Activated naive CD4-positive, alpha-beta T cell treated with anti-CD3 and anti-CD28 coated beads for 36 hours (primary cell): ENCODE measurements around the gene AGPAT1. TPM values are rescaled to one million over a fixed set of nuclear protein-coding genes. Genes with fewer than 3 reads are reported as not detected.
A peak's percentile ranks its signal among the peaks of the same experiment; 100 is the strongest.

ENCODE experiments used
- CTCF ChIA-PET: fragments of 350-600 bp; sonication (Branson Sonifier 250); formaldehyde crosslinking; loops from one replicate; lab custom pipeline; 2021; ENCODE audit warnings: antibody characterized with exemption; lab: Charles Lee
- DNase-seq: peaks from one replicate; pipeline ENCODE4 v3.0.0-alpha.2; 2020
- H3K27ac Mint-ChIP-seq: one replicate; pipeline ENCODE4 v1.8.0; 2021; ENCODE audit warnings: mild to moderate bottlenecking, mixed read lengths
- H3K27me3 Mint-ChIP-seq: one replicate; pipeline ENCODE4 v1.8.0; 2021; ENCODE audit warnings: low read depth, mixed read lengths
- H3K36me3 Mint-ChIP-seq: one replicate; pipeline ENCODE4 v1.8.0; 2021; ENCODE audit warnings: low read depth, mixed read lengths
- H3K4me1 Mint-ChIP-seq: one replicate; pipeline ENCODE4 v1.8.0; 2021; ENCODE audit warnings: low read depth, mixed read lengths
- H3K4me3 Mint-ChIP-seq: one replicate; pipeline ENCODE4 v1.8.0; 2021; ENCODE audit warnings: mild to moderate bottlenecking, moderate library complexity, mixed read lengths
- H3K9me3 Mint-ChIP-seq: one replicate; pipeline ENCODE4 v1.8.0; 2021; ENCODE audit warnings: mixed read lengths
- intact Hi-C: fragments of 100-400 bp; cut with micrococcal nuclease; formaldehyde crosslinking; loops from one replicate; pipeline ENCODE4 v1.15.1; 2023
- total RNA-seq, 2 experiments: library from RNA; stranded (reverse); gene quantifications; one replicate each; pipeline ENCODE4 v1.2.3, GENCODE V29; 2021

The AGPAT1 gene
- total RNA-seq, 2 experiments from 2014 or later = 25.8 to 26.5 TPM

DNA sequence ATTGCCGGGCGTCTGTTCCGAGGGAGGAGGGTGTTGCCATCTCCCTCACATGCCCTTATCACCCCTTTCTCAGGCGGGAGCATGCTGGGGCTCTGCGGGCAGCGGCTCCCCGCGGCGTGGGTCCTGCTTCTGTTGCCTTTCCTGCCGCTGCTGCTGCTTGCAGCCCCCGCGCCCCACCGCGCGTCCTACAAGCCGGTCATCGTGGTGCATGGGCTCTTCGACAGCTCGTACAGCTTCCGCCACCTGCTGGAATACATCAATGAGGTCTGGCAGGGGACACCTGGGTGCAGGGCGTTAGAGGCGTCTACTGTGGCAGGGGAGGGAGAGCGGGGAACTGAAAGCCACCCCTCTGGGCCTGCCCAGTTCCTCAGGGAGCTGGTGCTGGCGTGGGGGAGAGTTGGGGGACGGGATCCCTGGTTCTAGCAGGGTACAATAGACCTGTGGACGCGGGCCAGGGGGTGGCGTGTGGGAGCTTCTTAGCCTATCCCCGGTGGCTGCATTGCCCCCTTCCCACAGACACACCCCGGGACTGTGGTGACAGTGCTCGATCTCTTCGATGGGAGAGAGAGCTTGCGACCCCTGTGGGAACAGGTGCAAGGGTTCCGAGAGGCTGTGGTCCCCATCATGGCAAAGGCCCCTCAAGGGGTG is 21.2 kb downstream of the AGPAT1 start:
- H3K27ac Mint-ChIP-seq = peak overlapping the region; percentile 88
- H3K9me3 Mint-ChIP-seq = no peaks in the 10 kb centered on the region
- H3K4me1 Mint-ChIP-seq = peaks cover 42% of the 10 kb centered on the region
- peak; percentile 83 for DNase-seq
- intact Hi-C loops = loop anchor here (1.0 to 5.0 kb wide), 7 partner anchors 23 to 197 kb away; partner anchors contain the start of genes FKBPL, NELFE and SKIC2
- H3K4me3 Mint-ChIP-seq = peak overlapping the region; percentile 99
- H3K36me3 Mint-ChIP-seq = peaks cover 14% of the 10 kb centered on the region
- CTCF ChIA-PET = interaction anchor here (0.6 to 1.0 kb wide), 5 partner anchors 36 to 417 kb away, joined by 3 to 4 read pairs (median 3); partner anchors contain the start of gene GPSM3
- peaks cover 5% of the 10 kb centered on the region for H3K27me3 Mint-ChIP-seq

GRCh38 chr6:32153564-32154513 is 22.0 kb downstream of the AGPAT1 start, which contains the start of gene PPT2:
Gene PPT2 (plus strand): TSS chr6:32154141. CDS start chr6:32154595, 454 bp downstream.
- intact Hi-C loops = loop anchor here (1.0 to 5.0 kb wide), 7 partner anchors 23 to 197 kb away; partner anchors contain the start of genes FKBPL, NELFE and SKIC2

GRCh38 chr6:32152769-32153563 is 22.9 kb downstream of the AGPAT1 start:
- Mint-ChIP-seq H3K36me3 (peaks cover 7% of the 10 kb centered on the region), H3K27me3 (peaks cover 8% of the 10 kb centered on the region), H3K4me1 (peaks cover 55% of the 10 kb centered on the region), H3K27ac (no peak overlapping the region), H3K4me3 (peak overlapping the region; percentile 99), H3K9me3 (no peaks in the 10 kb centered on the region)
- intact Hi-C loops = loop anchor here (5.0 kb wide), 1 partner anchor 196 kb away; the partner anchor contains the start of genes NELFE and SKIC2
- CTCF ChIA-PET = interaction anchor here (0.6 to 1.1 kb wide), 4 partner anchors 25 to 400 kb away, joined by 3 read pairs; partner anchors contain the start of gene ATF6B
- DNase-seq = no peak

More at GRCh38 chr6:32153564-32154513, 22.0 kb downstream of the AGPAT1 start, which contains the start of gene PPT2:
- DNase-seq = peak; percentile 90
- Mint-ChIP-seq H3K4me1 (peaks cover 46% of the 10 kb centered on the region), H3K4me3 (peak within 1 kb of the TSS; percentile 99), H3K36me3 (peaks cover 14% of the 10 kb centered on the region), H3K9me3 (no peaks in the 10 kb centered on the region), H3K27me3 (peaks cover 7% of the 10 kb centered on the region), H3K27ac (peak within 1 kb of the TSS; percentile 88)
- CTCF ChIA-PET = interaction anchor here (1.0 kb wide), 1 partner anchor 39 kb away, joined by 3 read pairs; the partner anchor contains the start of gene GPSM3

DNA sequence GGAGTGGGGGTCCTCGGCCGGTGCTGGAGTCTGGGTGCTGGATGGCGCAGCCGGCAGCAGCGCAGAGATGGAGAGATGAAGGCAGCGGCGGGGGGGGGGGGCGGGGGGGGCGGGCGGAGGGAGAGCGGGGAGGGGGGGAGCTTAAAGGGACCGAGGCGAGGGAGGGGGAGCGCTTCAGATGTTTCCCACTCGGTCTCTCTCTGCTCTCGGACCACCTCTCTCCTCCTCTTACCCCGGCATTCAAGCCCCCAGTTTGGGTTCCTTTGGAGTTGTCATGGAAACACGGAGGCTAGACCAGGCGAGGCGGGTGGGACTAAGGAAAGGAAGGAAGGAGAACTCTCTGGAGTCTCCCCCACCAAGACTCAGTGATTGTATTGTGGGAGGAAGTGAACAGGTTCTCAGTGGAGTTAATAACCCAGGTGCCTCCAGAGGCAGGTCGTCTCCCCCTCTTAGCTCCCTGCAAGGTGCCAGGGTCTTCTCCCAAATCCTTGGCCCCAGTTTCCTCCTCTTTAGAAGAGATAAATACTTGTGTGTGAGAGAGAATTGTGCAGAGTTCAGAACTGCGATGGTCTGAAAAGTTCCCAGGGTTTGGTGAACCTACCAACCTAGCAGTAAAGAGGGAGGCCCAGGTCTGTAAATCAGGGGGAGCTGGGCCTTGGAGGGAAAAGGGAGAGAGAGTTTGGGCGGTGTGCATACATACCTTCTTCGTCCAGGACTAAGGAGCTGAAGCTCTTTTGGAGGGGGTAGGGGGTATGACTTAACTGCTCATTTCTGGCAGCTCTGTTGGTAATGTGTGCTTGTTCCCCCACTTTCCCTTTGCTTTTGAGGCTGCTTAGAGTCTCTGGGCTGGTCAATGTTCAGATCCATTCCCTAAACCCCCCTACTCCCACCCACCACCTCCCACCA is 23.8 kb downstream of the AGPAT1 start, which contains the start of gene PRRT1:
Gene PRRT1, minus strand, starts transcription at position 77 of the 906 bp plus-strand sequence. CDS start 112 bp downstream, outside the sequence.
- H3K4me3 Mint-ChIP-seq = peak within 1 kb of the TSS; percentile 99
- intact Hi-C loops = loop anchor here (5.0 kb wide), 1 partner anchor 195 kb away; the partner anchor contains the start of genes NELFE and SKIC2
- no peaks in the 10 kb centered on the region for H3K9me3 Mint-ChIP-seq
- DNase-seq = no peak
- no peaks in the 10 kb centered on the region for H3K36me3 Mint-ChIP-seq
- peaks cover 55% of the 10 kb centered on the region for H3K4me1 Mint-ChIP-seq
- H3K27ac Mint-ChIP-seq = no peak within 1 kb of the TSS
- CTCF ChIA-PET = interaction anchor here (0.6 to 1.1 kb wide), 4 partner anchors 24 to 399 kb away, joined by 3 read pairs; partner anchors contain the start of gene ATF6B
- peaks cover 8% of the 10 kb centered on the region for H3K27me3 Mint-ChIP-seq

DNA sequence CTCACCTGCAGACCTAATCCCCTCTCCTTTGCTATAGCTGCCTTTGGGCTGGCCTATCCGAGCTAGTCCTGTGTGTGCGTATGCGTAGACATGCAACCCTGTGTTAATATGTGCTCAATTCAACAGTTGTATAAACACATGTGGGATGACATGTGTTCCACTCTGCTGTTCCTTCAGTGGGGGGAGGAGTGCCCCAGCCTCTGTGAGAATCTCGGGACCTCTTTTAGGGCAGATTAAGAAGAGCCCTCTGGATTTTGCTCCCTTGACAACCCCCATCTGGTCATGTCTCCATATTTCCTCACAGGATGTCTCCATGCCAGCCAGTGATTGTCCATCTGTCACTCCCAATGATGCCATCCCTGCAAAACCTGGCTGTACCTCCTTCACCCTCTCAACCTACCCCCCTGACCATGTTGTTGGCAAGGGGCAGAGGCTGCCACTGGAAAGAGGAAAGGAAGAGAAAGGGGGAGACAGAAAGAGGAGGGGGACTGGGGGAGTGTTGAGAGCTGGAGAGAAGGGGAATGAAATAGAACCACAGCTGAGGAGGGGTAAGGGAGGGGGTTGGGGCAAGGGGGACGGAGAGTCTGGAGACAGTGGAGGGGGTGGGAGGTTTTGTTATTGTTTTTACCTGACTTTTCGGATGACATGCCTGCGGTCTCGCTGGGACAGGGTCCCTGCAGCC is 24.6 kb downstream of the AGPAT1 start:
- Mint-ChIP-seq H3K4me3 (peak overlapping the region; percentile 66), H3K27ac (no peak overlapping the region), H3K4me1 (peaks cover 55% of the 10 kb centered on the region), H3K9me3 (no peaks in the 10 kb centered on the region), H3K27me3 (peaks cover 8% of the 10 kb centered on the region), H3K36me3 (no peaks in the 10 kb centered on the region)
- intact Hi-C loops = loop anchor here (5.0 kb wide), 1 partner anchor 194 kb away; the partner anchor contains the start of genes NELFE and SKIC2
- no peak for DNase-seq
- CTCF ChIA-PET = no interaction called here

DNA sequence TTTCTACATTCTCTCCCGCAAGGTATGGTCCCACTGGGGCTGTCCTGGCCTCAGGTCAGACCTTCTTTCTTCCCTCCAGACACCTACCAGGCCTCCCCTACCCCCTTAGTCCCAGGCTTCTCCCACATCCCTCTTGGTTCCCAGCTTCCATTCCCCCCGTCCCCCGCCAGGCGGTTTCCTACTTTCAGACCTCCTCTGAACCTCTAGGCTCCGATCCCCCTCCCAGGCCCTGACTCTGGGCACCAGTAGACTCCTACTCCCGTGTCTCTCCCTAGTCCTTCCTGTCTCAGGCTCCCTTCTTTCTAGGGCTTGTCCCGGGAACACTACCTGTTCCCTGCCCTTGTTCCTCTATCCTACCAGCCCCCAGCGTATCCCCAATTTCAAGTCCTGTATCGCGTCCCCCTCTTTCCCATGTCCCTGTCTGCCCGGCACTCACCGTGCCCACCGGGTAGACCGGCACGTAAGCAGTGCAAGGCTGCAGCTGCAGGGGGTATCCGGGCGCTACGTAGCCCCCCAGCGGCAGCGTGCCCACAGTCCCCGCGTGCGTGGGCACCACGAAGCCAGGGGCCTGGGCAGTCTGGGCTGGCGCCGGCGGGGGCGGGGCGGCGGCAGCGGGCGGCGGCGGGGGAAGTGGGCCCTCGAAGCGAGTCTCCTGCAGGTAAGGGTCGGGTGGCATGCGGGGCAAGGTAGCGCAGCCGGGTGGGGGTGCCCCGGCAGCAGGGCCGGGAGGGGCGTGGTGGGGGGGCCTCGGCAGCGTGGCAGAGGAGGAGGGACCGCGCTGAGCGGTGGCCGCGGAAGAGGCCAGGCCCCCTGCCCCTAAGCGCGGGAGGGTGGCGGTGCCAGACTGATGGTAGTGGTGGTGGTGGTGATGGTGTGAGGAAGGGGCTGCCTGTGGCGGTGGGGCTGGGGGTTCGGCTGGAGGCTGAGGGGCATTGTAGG is 25.7 kb downstream of the AGPAT1 start:
- DNase-seq = no peak
- Mint-ChIP-seq H3K9me3 (no peaks in the 10 kb centered on the region), H3K27ac (no peak overlapping the region), H3K4me1 (peaks cover 51% of the 10 kb centered on the region), H3K36me3 (no peaks in the 10 kb centered on the region), H3K27me3 (peaks cover 8% of the 10 kb centered on the region), H3K4me3 (peak overlapping the region; percentile 66)
- intact Hi-C loops = loop anchor here (5.0 kb wide), 1 partner anchor 193 kb away; the partner anchor contains the start of genes NELFE and SKIC2
- CTCF ChIA-PET = no interaction called here

GRCh38 chr6:32149092-32149755 is 26.7 kb downstream of the AGPAT1 start:
- intact Hi-C loops = no loop called here
- DNase-seq = no peak
- Mint-ChIP-seq H3K9me3 (no peaks in the 10 kb centered on the region), H3K27ac (peak overlapping the region; percentile 28), H3K4me3 (peak overlapping the region; percentile 76), H3K4me1 (peaks cover 45% of the 10 kb centered on the region), H3K27me3 (peaks cover 8% of the 10 kb centered on the region), H3K36me3 (no peaks in the 10 kb centered on the region)
- CTCF ChIA-PET = interaction anchor here (0.8 kb wide), 1 partner anchor 13 kb away, joined by 4 read pairs; no protein-coding TSS in a partner anchor

GRCh38 chr6:32148289-32149091 is 27.4 kb downstream of the AGPAT1 start:
- Mint-ChIP-seq H3K9me3 (no peaks in the 10 kb centered on the region), H3K4me3 (peak overlapping the region; percentile 76), H3K36me3 (no peaks in the 10 kb centered on the region), H3K27me3 (peaks cover 8% of the 10 kb centered on the region), H3K27ac (peak overlapping the region; percentile 28), H3K4me1 (peaks cover 44% of the 10 kb centered on the region)
- intact Hi-C loops = loop anchor here (1.0 kb wide), 1 partner anchor 18 kb away; the partner anchor contains the start of gene FKBPL
- DNase-seq = peak; percentile 89
- CTCF ChIA-PET = interaction anchor here (0.8 kb wide), 1 partner anchor 12 kb away, joined by 4 read pairs; no protein-coding TSS in a partner anchor
